Measurements from ENCODE around the gene TRMT44.

Gene TRMT44

GRCh38 chr4:8435656-8436121, 4.9 kb upstream of the TRMT44 start:
- no peak for DNase-seq (ENCODE audit: low spot score)

- no peak for DNase-seq (ENCODE audit: low spot score)
These were observed 3.3 kb upstream of the TRMT44 start for GRCh38 chr4:8437281-8437680.

- no peak for DNase-seq (ENCODE audit: low spot score)
These were observed 1.8 kb upstream of the TRMT44 start for GRCh38 chr4:8438743-8439142.

GRCh38 chr4:8439168-8439567, 1.4 kb upstream of the TRMT44 start:
- no peak for DNase-seq (ENCODE audit: low spot score)

- DNase-seq (ENCODE audit: low spot score): no peak
These were observed 574 bp upstream of the TRMT44 start for GRCh38 chr4:8439914-8440491.

- no peak for DNase-seq (ENCODE audit: low spot score)
These were observed 1.0 kb downstream of the TRMT44 start for GRCh38 chr4:8441499-8442091.

- no peak for DNase-seq (ENCODE audit: low spot score)
These were observed 2.2 kb downstream of the TRMT44 start for GRCh38 chr4:8442596-8443358.

- no peak for DNase-seq (ENCODE audit: low spot score)
These were observed 3.2 kb downstream of the TRMT44 start for GRCh38 chr4:8443801-8444200.

GRCh38 chr4:8446122-8446521, 5.5 kb downstream of the TRMT44 start:
- DNase-seq (ENCODE audit: low spot score): no peak

- DNase-seq (ENCODE audit: low spot score): no peak
These were observed 11.0 kb downstream of the TRMT44 start for GRCh38 chr4:8451440-8452182.

GRCh38 chr4:8453957-8454356, 13.4 kb downstream of the TRMT44 start:
- no peak for DNase-seq (ENCODE audit: low spot score)

- DNase-seq (ENCODE audit: low spot score): no peak
These were observed 17.2 kb downstream of the TRMT44 start for GRCh38 chr4:8457646-8458252.

- DNase-seq (ENCODE audit: low spot score): no peak
These were observed 19.4 kb downstream of the TRMT44 start for GRCh38 chr4:8459867-8460445.

GRCh38 chr4:8461086-8461485, 20.5 kb downstream of the TRMT44 start:
- DNase-seq (ENCODE audit: low spot score): no peak

GRCh38 chr4:8461616-8462015, 21.0 kb downstream of the TRMT44 start:
- no peak for DNase-seq (ENCODE audit: low spot score)

- DNase-seq (ENCODE audit: low spot score): no peak
These were observed 23.2 kb downstream of the TRMT44 start for GRCh38 chr4:8463811-8464210.

- DNase-seq (ENCODE audit: low spot score): no peak
These were observed 23.8 kb downstream of the TRMT44 start for GRCh38 chr4:8464381-8464780.

GRCh38 chr4:8465615-8466611, 25.3 kb downstream of the TRMT44 start:
- DNase-seq (ENCODE audit: low spot score): no peak

GRCh38 chr4:8467016-8467415, 26.4 kb downstream of the TRMT44 start:
- no peak for DNase-seq (ENCODE audit: low spot score)

- peak; percentile 90 for DNase-seq (ENCODE audit: low spot score)
These were observed 28.4 kb downstream of the TRMT44 start for GRCh38 chr4:8468746-8469535.

Measured in GM03348 (cell line).